Naive thymus-derived CD8-positive, alpha-beta T cell (primary cell): ENCODE data around the gene LARP1B. TPM values are rescaled to one million over a fixed set of nuclear protein-coding genes. Genes with fewer than 3 reads are reported as not detected.
A peak's percentile ranks its signal among the peaks of the same experiment; 100 is the strongest.
"Not testable (repeated sequence)": the region's sequence is repeated elsewhere in the genome, so short reads cannot be mapped to it uniquely, and the experiment has no call there.

Experiments used
- ATAC-seq, 2 donors: fragments of 150-1000 bp; cut with Tn5 transposase in 1 of 2; sonication (Bioruptor Pico), chemical (Tn5 transposase) in 1 of 2; 1 replicate in 1 of 2; 2 replicates in 1 of 2; pipeline ENCODE4 v1.10.0; 2021; ENCODE audit warnings: mild to moderate bottlenecking in 2 of 2, moderate library complexity in 2 of 2
- POLR2A ChIA-PET: fragments of 350-600 bp; sonication (Branson Sonifier 250); formaldehyde crosslinking; loops from one replicate; lab custom pipeline; 2021; ENCODE audit warnings: antibody characterized with exemption; lab: Charles Lee
- DNase-seq, 10 donors: peaks; one replicate each; pipeline versions ENCODE4 v3.0.0 to v3.0.0-alpha.2; 2020 to 2022
- H3K27ac Mint-ChIP-seq, 10 donors: one replicate each; pipeline ENCODE4 v1.8.0; 2020 to 2022; ENCODE audit warnings: mild to moderate bottlenecking in 10 of 10, mixed read lengths in 10 of 10, moderate library complexity in 4 of 10, inconsistent platforms in 1 of 10
- H3K27me3 Mint-ChIP-seq, 5 donors: one replicate each; pipeline ENCODE4 v1.8.0; 2021 to 2022; ENCODE audit warnings: mixed read lengths in 5 of 5
- H3K36me3 Mint-ChIP-seq, 3 donors: one replicate each; pipeline ENCODE4 v1.8.0; 2020 to 2022; ENCODE audit warnings: mixed read lengths in 3 of 3, mild to moderate bottlenecking in 2 of 3, inconsistent platforms in 1 of 3
- H3K4me1 Mint-ChIP-seq, 4 donors: one replicate each; pipeline ENCODE4 v1.8.0; 2021 to 2022; ENCODE audit warnings: mixed read lengths in 4 of 4
- H3K4me3 Mint-ChIP-seq, 10 donors: one replicate each; pipeline ENCODE4 v1.8.0; 2020 to 2022; ENCODE audit warnings: mild to moderate bottlenecking in 10 of 10, mixed read lengths in 10 of 10, moderate library complexity in 6 of 10, inconsistent platforms in 1 of 10
- H3K9me3 Mint-ChIP-seq, 9 donors: one replicate each; pipeline ENCODE4 v1.8.0; 2020 to 2022; ENCODE audit warnings: mixed read lengths in 9 of 9, mild to moderate bottlenecking in 3 of 9, inconsistent platforms in 1 of 9, moderate library complexity in 1 of 9
- polyA plus RNA-seq, 3 donors: library from polyadenylated mRNA; unstranded; fragments of 300-500 nt; fragmentation: Illumina TruSeq; gene quantifications; one replicate each; pipeline ENCODE4 v1.2.3, GENCODE V29; 2021
- total RNA-seq, 8 experiments: library from RNA in 2 of 8; stranded (reverse) in 2 of 8; gene quantifications; one replicate each; pipeline ENCODE4 v1.2.3 and lab custom pipeline; 2021 to 2026

The LARP1B gene
- total RNA-seq (10 to 100 TPM; 12.9 to 14.0 TPM), polyA plus RNA-seq (1 to 10 TPM; 2.9 to 4.0 (median 3.9) TPM), total RNA-seq (lab: John Stamatoyannopoulos, UW) (20.7 to 85.5 (median 31.4) reads per million in 6 experiments)

GRCh38 chr4:128060699-128061565, at the start of gene LARP1B:
Gene LARP1B, plus strand, starts transcription at chr4:128061312. Its CDS starts 13,640 bp downstream, at chr4:128074952.
- POLR2A ChIA-PET, result interaction anchor here (0.6 to 3.8 kb wide), 14 partner anchors 8 to 1033 kb away, joined by 3 to 54 read pairs (median 4); partner anchors contain the start of genes ABHD18, MFSD8, PGRMC2 and PLK4
- Mint-ChIP-seq H3K27ac (peak within 1 kb of the TSS; percentile 59 to 94 (median 91)), H3K27me3 (peaks cover 0 to 4% (median 0%) of the 10 kb centered on the region in 5 donors), H3K9me3 (no peaks in the 10 kb centered on the region), H3K4me1 (peaks cover 5 to 20% (median 6%) of the 10 kb centered on the region in 4 donors), H3K4me3 (peak within 1 kb of the TSS; percentile 77 to 91 (median 87)), H3K36me3 (no peaks in the 10 kb centered on the region)
- DNase-seq (peak; percentile 84 to 95 (median 90)), ATAC-seq (peak; percentile 87 to 88)

- DNase-seq (no peak), ATAC-seq (no peak)
- H3K4me3 Mint-ChIP-seq, result no peak overlapping the region
- POLR2A ChIA-PET, result no interaction called here
- no peaks in the 10 kb centered on the region for H3K27me3 Mint-ChIP-seq
- peaks cover 0 to 1% (median 0%) of the 10 kb centered on the region in 9 donors for H3K9me3 Mint-ChIP-seq
- H3K27ac Mint-ChIP-seq, result no peak overlapping the region
- peaks cover 3 to 92% (median 41%) of the 10 kb centered on the region in 3 donors for H3K36me3 Mint-ChIP-seq
- no peaks in the 10 kb centered on the region for H3K4me1 Mint-ChIP-seq
Observed at GRCh38 chr4:128025319-128025718, 35.8 kb upstream of the LARP1B start.

GRCh38 chr4:128029907-128030306, 31.2 kb upstream of the LARP1B start:
- Mint-ChIP-seq H3K4me3 (no peak overlapping the region), H3K9me3 (no peaks in the 10 kb centered on the region), H3K27ac (no peak overlapping the region), H3K36me3 (peaks cover 3 to 78% (median 18%) of the 10 kb centered on the region in 3 donors), H3K27me3 (no peaks in the 10 kb centered on the region), H3K4me1 (no peaks in the 10 kb centered on the region)
- DNase-seq (no peak), ATAC-seq (no peak)
- POLR2A ChIA-PET, result no interaction called here

GRCh38 chr4:128031756-128032384, 29.2 kb upstream of the LARP1B start:
- Mint-ChIP-seq H3K36me3 (peaks cover 0 to 67% (median 10%) of the 10 kb centered on the region in 3 donors), H3K27ac (no peak overlapping the region)
- POLR2A ChIA-PET, result no interaction called here

GRCh38 chr4:128039568-128039967, 21.5 kb upstream of the LARP1B start:
- ATAC-seq, result no peak
- Mint-ChIP-seq H3K36me3 (peaks cover 0 to 10% (median 0%) of the 10 kb centered on the region in 3 donors), H3K9me3 (no peaks in the 10 kb centered on the region), H3K27ac (peak overlapping the region in 2 of 10 donors; percentile 54 to 62), H3K27me3 (no peaks in the 10 kb centered on the region), H3K4me3 (no peak overlapping the region), H3K4me1 (no peaks in the 10 kb centered on the region)
- no peak for DNase-seq
- POLR2A ChIA-PET, result no interaction called here

More at GRCh38 chr4:128031756-128032384, 29.2 kb upstream of the LARP1B start:
- H3K9me3 Mint-ChIP-seq, result no peaks in the 10 kb centered on the region
- H3K4me1 Mint-ChIP-seq, result no peaks in the 10 kb centered on the region
- no peak for DNase-seq
- no peak for ATAC-seq
- no peak overlapping the region for H3K4me3 Mint-ChIP-seq
- no peaks in the 10 kb centered on the region for H3K27me3 Mint-ChIP-seq

- POLR2A ChIA-PET, H3K27ac Mint-ChIP-seq, DNase-seq, H3K4me3 Mint-ChIP-seq, H3K36me3 Mint-ChIP-seq, H3K4me1 Mint-ChIP-seq, H3K27me3 Mint-ChIP-seq, H3K9me3 Mint-ChIP-seq, ATAC-seq: not testable (repeated sequence)
Observed at GRCh38 chr4:128047019-128047418, 14.1 kb upstream of the LARP1B start.

GRCh38 chr4:128047514-128047913, 13.6 kb upstream of the LARP1B start:
- POLR2A ChIA-PET, H3K27ac Mint-ChIP-seq, H3K9me3 Mint-ChIP-seq, H3K4me3 Mint-ChIP-seq, H3K27me3 Mint-ChIP-seq, ATAC-seq, DNase-seq, H3K4me1 Mint-ChIP-seq, H3K36me3 Mint-ChIP-seq: not testable (repeated sequence)

- H3K36me3 Mint-ChIP-seq, ATAC-seq, H3K4me3 Mint-ChIP-seq, H3K27me3 Mint-ChIP-seq, DNase-seq, H3K9me3 Mint-ChIP-seq, H3K4me1 Mint-ChIP-seq, H3K27ac Mint-ChIP-seq: not testable (repeated sequence)
- POLR2A ChIA-PET, result interaction anchor here (2.2 kb wide), 1 partner anchor 9 kb away, joined by 9 read pairs; the partner anchor contains the start of gene LARP1B
Observed at GRCh38 chr4:128051229-128051628, 9.9 kb upstream of the LARP1B start.

GRCh38 chr4:128054907-128055306, 6.2 kb upstream of the LARP1B start:
- H3K9me3 Mint-ChIP-seq, ATAC-seq, H3K4me3 Mint-ChIP-seq, H3K36me3 Mint-ChIP-seq, DNase-seq, POLR2A ChIA-PET, H3K4me1 Mint-ChIP-seq, H3K27ac Mint-ChIP-seq, H3K27me3 Mint-ChIP-seq: not testable (repeated sequence)

- H3K4me3 Mint-ChIP-seq, H3K9me3 Mint-ChIP-seq, H3K27ac Mint-ChIP-seq, H3K36me3 Mint-ChIP-seq, H3K27me3 Mint-ChIP-seq, DNase-seq, ATAC-seq, H3K4me1 Mint-ChIP-seq, POLR2A ChIA-PET: not testable (repeated sequence)
Observed at GRCh38 chr4:128055441-128056206, 5.5 kb upstream of the LARP1B start.

GRCh38 chr4:128056396-128056795, 4.7 kb upstream of the LARP1B start:
- POLR2A ChIA-PET, result no interaction called here
- ATAC-seq, result no peak
- no peaks in the 10 kb centered on the region for H3K9me3 Mint-ChIP-seq
- H3K4me3 Mint-ChIP-seq, result no peak overlapping the region
- H3K27ac Mint-ChIP-seq, result peak overlapping the region in 1 of 10 donors; percentile 37
- H3K27me3 Mint-ChIP-seq, result peaks cover 0 to 8% (median 4%) of the 10 kb centered on the region in 5 donors
- H3K36me3 Mint-ChIP-seq, result no peaks in the 10 kb centered on the region
- DNase-seq, result no peak
- peaks cover 0 to 6% (median 2%) of the 10 kb centered on the region in 4 donors for H3K4me1 Mint-ChIP-seq

GRCh38 chr4:128060121-128060698, 902 bp upstream of the LARP1B start:
- H3K4me1 Mint-ChIP-seq, result peaks cover 5 to 19% (median 6%) of the 10 kb centered on the region in 4 donors
- H3K27ac Mint-ChIP-seq, result peak overlapping the region; percentile 59 to 94 (median 91)
- DNase-seq (no peak), ATAC-seq (no peak)
- no peaks in the 10 kb centered on the region for H3K36me3 Mint-ChIP-seq
- H3K27me3 Mint-ChIP-seq, result peaks cover 0 to 4% (median 2%) of the 10 kb centered on the region in 5 donors
- H3K9me3 Mint-ChIP-seq, result no peaks in the 10 kb centered on the region
- peak overlapping the region; percentile 76 to 91 (median 87) for H3K4me3 Mint-ChIP-seq
- POLR2A ChIA-PET, result interaction anchor here (0.6 to 3.8 kb wide), 11 partner anchors 9 to 1034 kb away, joined by 3 to 54 read pairs (median 6); partner anchors contain the start of genes ABHD18, MFSD8, PGRMC2 and PLK4
